Activated CD4-positive, CD25-positive, alpha-beta regulatory T cell treated with anti-CD3 and anti-CD28 coated beads, Interleukin-2, amount 50 U/mL, for 16 hours (primary cell): Measurements from ENCODE around the gene ZDHHC6.
"Not testable (repeated sequence)": the region's sequence is repeated elsewhere in the genome, so short reads cannot be mapped to it uniquely, and the experiment has no call there.

Source experiments
- DNase-seq: peaks from one replicate; pipeline ENCODE4 v3.0.0-alpha.2; 2020; ENCODE audit warnings: low read depth, low spot score

Gene ZDHHC6

DNA sequence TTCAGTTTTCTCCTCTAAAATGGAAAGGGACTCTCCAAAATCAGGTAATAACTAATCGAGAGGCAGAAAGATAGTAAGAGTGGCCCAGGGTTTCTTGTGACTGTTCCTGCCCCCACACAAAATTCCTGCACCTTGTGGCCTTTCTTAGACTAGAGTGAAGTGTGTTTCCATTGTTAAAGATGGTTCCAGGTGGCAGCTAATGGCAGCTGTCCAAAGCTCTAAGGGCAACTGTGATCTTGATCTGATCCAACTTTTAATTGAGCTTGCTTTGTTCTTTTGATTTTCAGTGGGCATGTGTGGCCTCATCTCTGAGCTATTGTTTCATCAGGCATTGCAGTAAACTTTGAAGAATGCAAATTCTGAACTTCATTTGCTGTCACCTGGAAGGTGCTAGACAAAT is 53.4 kb downstream of the ZDHHC6 start:
- DNase-seq = no peak

DNA sequence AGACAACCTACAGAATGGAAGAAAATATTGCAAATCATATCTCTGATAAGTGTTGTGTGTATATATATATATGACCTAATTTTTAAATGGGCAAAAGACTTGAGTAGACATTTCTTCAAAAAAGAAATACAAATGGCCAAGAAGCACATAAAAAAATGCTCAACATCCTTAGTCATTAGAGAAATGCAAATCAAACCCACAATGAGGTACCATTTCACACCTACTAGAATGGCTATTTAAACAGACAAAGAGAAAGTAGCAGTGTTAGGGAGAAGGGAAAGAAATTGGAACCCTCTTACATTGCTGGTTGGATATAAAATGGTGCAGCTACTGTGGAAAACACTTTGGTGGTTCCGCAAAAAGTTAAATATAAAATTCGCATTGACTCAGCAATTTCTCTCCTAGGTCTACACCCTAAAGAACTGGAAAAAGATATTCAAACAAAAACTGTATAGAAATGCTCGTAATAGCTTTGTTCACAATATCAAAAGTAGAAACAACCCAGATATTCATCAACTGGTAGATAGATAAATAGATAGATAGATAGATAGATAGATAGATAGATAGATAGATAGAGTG is 56.5 kb downstream of the ZDHHC6 start:
- no peak for DNase-seq

DNA sequence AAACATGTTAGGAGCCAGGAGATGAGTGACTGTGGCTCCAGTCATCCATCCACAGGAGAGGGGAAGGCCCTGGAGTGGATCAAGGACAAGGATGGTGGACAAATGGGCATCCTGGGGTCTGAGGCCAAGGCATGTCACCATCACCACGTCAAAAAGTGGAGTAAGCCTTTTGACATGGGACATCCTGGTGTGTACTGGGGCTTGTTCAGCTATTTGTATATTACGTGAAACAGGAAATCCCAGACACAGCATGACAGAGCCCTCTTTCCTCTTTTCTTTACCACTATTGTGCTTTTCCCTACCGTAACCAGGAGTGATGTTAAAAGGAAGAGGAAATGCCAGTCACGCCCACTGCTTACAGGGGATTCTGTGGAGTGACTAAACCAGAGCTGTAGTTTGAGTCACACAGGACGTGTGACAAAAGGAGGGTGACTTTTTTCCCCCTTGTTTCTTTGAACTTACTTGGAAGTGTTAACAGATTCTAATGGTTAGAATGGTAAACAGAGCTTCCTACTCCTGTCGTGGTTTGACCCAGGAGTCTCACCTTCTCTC is 57.4 kb downstream of the ZDHHC6 start:
- peak; percentile 26 for DNase-seq

DNA sequence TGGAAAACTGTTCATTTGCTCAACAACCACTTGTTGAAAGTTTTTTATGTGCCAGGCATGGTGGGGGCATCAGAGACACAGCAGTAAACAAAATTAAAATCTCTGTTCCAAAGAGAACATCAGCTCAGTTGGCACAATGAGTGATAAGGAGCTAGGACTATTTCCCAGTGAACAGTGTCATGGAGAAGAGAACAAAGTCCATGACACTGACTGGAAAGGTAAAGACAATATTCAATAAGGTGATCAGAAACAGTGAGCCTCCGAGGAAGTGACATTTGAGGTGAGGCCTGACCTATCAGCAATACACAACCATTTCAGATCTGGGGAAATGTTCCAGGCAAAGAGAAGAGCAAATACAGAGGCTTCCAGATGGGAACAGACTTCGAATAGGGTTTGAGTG is 58.2 kb downstream of the ZDHHC6 start:
- no peak for DNase-seq

DNA sequence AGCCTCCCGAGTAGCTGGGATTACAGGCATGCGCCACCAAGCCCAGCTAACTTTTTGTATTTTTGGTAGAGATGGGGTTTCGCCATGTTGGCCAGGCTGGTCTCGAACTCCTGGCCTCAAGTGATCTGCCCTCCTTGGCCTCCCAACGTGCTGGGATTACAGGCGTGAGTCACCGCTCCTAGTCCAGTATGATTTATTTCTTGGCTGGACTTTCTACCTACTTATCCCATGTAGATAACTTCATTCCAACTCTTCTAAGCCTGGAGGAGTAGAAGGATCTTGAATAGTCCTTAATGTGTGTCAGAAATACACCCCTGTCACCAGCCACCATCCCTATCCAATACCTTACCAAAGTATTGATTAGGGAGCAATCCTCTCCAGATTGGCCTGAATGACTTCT is 58.7 kb downstream of the ZDHHC6 start:
- DNase-seq = not testable (repeated sequence)

DNA sequence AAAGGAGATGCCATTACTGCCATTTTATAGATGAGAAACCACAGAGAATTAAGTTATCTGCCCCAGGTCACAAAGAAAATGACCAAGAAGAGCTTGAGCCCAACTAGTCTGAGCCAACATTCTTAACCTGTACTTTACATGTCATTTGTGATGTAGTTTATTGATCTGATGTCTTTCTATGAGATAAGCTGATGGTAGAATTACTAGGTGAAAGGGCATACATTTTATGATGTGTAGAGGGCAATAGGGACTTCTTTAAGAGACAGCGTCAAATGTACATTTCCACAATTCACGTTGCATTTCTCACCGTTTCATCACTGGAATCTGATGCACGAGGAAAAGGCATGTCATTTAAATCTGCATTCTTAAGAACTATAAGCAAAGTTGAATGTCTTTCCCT is 61.5 kb downstream of the ZDHHC6 start:
- DNase-seq = no peak

DNA sequence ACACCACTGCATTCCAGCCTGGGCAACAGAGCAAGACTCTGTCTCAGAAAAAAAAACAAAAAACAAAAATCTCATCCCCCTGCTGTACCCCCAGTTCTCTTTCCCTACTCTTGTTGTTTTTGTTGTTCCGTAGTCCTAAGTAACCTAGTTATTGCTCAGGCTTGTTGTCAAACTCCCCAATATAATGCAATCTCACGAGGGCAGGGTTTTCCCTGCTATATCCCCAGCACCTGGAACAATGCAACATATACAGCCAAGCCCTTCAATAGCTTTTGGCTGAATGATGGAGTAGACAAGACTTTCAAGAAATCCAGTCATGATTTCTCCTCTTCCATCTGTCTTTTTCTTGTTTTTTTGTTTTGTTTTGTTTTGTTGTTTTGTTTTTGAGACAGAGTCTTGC is 62.6 kb downstream of the ZDHHC6 start:
- no peak for DNase-seq

DNA sequence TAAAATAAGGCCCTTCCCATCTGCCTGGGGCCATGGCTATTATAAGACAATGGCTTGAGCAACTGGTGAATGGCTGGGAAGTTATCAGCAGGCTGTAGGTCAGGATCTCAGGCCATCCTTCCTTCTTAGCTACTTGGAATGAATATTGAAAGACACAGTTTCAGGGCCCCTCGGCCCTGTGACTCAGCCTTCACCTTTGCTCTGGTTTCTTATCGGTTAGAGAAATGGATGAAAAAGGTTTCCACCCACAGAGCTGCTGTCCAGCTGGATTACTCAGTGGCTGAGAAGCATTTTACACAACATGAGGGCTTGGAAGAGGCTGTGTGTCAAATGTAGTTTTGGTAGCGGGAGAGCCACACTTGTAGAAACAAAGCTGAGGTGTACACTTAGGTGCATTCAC is 63.4 kb downstream of the ZDHHC6 start:
- no peak for DNase-seq

DNA sequence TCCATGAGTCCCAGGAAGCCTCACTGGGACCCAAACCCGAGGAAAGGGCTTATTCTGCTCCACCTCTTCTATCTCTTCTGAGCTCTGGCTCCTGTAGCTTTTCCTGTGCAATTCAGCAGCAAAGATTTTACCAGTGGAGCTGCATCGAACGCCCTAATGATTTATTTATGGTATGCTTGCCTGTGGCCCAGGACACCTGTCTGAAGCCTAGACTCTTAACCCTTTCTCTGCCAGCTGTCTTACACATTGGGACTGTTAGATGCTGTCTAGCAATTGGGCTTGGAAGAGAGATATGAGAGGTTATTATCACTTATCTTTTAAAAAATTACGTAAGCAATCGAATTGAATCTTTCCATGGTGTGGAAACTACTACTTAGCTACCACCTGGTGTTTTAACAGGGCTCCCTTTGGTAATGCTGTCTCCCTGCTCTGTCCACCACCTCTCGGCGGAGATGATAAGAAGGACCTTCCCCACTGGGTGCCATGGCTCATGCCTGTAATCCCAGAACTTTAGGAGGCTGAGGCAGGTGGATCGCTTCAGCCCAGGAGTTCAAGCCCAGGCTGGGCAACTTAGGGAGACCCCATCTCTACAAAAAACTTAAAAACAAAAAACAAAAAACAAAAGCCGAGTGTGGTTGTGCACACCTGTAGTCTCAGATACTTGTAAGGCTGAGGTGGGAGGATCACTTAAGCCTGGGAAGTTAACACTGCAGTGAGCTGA is 64.0 kb downstream of the ZDHHC6 start:
- DNase-seq = no peak
